ENCODE data around the gene PCDHGC5.

DNA sequence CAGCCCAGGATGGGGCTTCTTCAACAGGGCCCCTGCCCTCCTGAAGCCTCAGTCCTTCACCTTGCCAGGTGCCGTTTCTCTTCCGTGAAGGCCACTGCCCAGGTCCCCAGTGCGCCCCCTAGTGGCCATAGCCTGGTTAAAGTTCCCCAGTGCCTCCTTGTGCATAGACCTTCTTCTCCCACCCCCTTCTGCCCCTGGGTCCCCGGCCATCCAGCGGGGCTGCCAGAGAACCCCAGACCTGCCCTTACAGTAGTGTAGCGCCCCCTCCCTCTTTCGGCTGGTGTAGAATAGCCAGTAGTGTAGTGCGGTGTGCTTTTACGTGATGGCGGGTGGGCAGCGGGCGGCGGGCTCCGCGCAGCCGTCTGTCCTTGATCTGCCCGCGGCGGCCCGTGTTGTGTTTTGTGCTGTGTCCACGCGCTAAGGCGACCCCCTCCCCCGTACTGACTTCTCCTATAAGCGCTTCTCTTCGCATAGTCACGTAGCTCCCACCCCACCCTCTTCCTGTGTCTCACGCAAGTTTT is 23.6 kb downstream of the PCDHGC5 start:
- TF ChIP-seq POLR2A (IDR thresholded peaks at IDR 0.05; ENCODE audit: low read depth, low read length) (no peak), TAF1 (IDR thresholded peaks at IDR 0.05; ENCODE audit: borderline replicate concordance, low read depth, low read length) (no peak), POLR2AphosphoS5 (IDR thresholded peaks at IDR 0.05; ENCODE audit: low read depth, low read length) (no peak)
